NCI-H748 treated with DMSO at 0.1 percent for 48 hours (cell line): Measurements from ENCODE around the gene FAM167B.
A peak's percentile ranks its signal among the peaks of the same experiment; 100 is the strongest.

Source experiments
- DNase-seq: peaks from one replicate; lab custom pipeline; 2025; lab: John Stamatoyannopoulos, UW

FAM167B gene

GRCh38 chr1:32246888-32247273, at the start of gene FAM167B:
FAM167B (plus strand) TSS chr1:32247222; CDS start chr1:32247422, 200 bp downstream.
- DNase-seq: no peak

- DNase-seq: no peak
Measured at GRCh38 chr1:32197837-32198236, 49.2 kb upstream of the FAM167B start.

GRCh38 chr1:32198237-32199042, 48.6 kb upstream of the FAM167B start:
- no peak for DNase-seq

DNA sequence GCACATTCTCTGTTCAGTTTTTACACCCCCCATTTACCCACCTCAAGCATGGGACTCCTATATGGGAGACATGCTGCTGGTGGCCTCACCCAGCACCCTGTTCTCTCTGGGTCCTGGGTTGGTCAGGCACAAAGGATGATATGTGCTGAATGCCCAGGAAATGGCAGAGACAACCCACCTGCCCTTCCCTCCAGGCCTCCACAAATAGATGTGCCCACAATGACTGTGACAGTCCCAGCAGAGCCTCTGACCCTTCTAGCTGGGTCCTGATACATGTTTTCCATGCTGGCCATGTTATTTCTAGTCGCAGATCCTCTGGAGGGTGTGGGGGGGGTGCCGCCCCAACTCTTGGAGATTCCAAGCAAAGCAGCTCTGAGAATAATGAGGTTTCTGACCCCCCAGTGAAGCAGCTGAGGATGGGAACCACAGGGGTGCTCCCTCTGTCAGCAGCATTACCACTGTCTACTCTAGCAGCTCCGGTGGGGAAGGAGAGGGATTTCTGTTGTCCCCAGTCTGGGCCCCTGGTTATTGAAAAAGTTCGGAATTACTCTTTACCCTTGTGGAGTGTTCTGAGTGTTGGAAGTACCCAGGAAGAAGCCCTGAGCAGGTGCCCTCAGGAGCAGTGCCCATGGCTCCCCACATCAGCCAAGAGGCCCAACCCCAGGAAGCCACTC, 47.8 kb upstream of the FAM167B start:
- DNase-seq: no peak

- no peak for DNase-seq
Measured at GRCh38 chr1:32199717-32200072, 47.3 kb upstream of the FAM167B start.

- peak; percentile 67 for DNase-seq
Measured at GRCh38 chr1:32200226-32201010, 46.6 kb upstream of the FAM167B start, which contains the start of gene CCDC28B. CCDC28B (plus strand) TSS chr1:32200595; CDS start chr1:32201936, 1,341 bp downstream.

- DNase-seq: no peak
Measured at GRCh38 chr1:32201011-32201855, 45.8 kb upstream of the FAM167B start.

- peak; percentile 17 for DNase-seq
Measured at GRCh38 chr1:32204943-32205361, 42.1 kb upstream of the FAM167B start.

DNA sequence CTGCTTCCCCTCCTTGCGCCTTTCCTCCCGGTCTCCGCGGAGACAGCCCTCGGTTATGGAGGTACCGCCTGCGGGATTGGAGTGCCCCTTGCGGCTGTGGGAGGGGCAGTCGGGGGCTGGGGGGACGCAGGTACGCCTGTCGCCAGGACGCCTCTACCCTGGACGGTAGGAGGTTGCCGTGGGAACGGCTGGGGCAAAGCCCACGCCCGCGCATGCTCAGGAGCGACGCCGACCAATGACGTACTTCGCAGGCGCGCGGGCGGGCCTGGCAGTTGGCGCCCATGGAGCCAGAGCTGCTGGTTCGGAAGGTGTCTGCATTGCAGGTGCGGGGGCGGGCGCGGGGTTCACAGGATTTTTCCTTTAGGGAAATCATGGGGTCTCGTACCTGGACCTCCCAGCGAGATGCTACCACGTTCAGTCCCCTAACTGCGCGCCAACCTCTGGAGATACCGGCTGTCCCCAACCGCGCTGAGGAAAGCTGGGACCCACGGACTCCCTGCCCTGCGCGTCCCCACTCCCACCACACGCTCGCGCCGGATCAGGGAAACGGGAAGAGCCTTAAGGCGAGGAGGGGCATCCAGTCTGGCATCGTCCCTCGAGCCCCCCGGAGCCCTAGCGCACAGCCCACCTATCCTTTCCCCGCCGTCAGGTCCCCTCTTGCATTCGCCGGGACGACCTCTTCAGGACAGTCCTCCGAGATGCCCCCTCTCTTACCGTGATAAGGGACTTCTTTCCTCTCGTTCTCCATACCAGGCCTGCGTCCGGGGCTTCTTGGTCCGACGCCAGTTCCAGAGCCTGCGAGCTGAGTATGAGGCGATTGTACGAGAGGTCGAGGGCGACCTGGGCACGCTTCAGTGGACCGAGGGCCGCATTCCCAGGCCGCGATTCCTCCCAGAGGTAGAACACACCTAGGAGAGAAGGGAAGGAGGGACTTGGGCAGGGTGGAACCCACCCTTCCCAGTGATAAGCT, 41.3 kb upstream of the FAM167B start, which contains the start of gene IQCC:
IQCC (plus strand) TSS at position 271 of the 970 bp plus-strand sequence; CDS start at position 282, 11 bp downstream.
- DNase-seq: peak; percentile 79

DNA sequence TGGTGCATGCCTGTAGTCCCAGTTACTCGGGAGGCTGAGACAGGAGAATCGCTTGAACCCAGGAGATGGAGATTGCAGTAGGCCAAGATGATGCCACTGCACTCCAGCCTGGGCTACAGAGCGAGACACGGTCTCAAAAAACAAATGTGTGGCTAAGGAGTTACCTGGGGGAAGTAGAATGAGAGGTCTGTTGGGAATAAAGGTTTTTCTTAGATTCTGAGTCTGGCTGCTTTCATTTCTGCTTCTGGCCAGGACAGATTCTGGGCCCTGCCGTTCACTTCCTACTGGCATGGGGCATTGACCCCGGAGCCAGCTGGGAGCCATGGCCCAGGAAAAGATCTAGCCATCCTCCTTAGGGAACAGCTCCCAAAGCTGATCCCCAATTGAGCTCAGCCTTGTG, 38.6 kb upstream of the FAM167B start:
- no peak for DNase-seq

DNA sequence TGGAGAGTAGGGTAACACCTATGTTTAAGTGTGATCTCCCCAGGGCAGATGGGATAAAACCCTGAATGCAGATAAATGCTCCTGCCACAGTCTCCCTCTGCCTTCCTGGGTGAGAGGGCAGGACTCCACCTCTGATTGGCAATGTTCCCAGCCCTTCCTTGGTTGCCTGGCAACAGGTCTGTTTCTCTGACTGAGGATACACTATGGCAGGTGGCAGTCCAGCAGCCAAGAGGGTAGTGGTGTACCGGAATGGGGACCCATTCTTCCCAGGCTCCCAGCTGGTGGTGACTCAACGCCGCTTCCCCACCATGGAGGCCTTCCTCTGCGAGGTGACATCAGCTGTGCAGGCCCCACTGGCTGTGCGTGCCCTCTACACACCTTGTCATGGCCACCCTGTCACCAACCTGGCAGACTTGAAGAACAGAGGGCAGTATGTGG, 38.1 kb upstream of the FAM167B start, which contains the start of gene DCDC2B:
DCDC2B (plus strand) TSS at position 199 of the 438 bp plus-strand sequence; CDS start at position 204, 5 bp downstream.
- peak; percentile 57 for DNase-seq

DNA sequence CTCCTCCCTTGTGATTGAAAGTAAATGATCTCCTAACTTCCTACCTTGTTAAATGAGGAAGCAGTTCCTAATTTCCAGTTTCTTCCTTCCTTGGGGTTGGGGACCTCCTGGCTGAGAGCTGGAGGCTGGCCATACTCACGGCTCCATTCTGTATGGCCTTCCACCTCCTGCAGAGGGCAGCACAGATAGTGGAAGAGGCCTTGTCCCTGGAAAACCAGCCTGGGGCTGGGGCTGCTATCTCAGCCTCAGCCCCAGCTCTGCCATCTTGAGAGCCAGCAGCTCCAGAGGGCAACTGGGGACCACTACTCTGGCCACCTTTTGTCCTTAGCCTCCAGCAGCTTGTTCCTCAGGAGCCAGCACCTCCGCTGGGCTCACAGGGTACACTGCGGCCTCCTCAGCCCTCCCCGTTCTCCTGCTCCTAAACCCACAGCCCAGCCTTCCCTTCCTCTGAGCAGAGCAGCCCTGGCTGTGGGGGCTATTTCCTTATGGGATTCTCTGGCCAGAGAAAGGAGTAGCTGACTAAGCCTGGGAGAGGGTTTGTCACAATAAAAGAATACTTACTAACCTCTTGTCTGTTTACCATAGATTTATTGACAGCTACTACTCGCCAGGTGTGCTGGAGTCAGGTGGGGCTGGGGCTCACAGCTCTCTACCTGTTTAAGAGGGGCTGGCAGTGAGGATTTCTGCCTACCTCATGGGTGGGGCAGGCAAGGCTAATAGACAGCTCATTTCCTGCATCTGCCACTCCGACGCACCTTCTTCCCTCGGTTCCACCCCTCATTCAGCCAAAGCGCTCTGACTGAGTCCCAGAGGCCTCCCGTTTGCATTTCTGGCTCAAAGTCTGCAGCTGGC, 31.2 kb upstream of the FAM167B start:
- no peak for DNase-seq

DNA sequence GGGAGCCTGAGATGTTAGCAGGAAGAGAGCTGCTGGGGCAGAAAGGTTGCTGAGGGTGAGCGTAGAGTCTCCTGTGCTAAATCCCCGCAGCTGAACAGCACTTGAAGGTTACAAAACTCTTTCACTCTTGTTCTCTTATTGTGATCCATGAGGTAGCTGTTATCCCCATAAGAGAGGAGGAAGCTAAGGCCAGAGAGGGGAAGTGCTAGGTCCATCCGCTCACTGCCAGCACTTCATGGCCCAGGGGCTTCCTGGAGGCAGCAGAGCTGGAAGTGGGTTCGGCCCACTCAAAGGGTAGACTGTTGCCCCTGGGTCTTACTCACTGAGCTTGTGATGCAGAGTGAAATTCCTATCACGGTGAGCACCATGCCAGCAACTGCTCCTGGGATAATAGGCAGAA, 30.5 kb upstream of the FAM167B start:
- no peak for DNase-seq

- DNase-seq: no peak
Measured at GRCh38 chr1:32219022-32219421, 28.0 kb upstream of the FAM167B start.

DNA sequence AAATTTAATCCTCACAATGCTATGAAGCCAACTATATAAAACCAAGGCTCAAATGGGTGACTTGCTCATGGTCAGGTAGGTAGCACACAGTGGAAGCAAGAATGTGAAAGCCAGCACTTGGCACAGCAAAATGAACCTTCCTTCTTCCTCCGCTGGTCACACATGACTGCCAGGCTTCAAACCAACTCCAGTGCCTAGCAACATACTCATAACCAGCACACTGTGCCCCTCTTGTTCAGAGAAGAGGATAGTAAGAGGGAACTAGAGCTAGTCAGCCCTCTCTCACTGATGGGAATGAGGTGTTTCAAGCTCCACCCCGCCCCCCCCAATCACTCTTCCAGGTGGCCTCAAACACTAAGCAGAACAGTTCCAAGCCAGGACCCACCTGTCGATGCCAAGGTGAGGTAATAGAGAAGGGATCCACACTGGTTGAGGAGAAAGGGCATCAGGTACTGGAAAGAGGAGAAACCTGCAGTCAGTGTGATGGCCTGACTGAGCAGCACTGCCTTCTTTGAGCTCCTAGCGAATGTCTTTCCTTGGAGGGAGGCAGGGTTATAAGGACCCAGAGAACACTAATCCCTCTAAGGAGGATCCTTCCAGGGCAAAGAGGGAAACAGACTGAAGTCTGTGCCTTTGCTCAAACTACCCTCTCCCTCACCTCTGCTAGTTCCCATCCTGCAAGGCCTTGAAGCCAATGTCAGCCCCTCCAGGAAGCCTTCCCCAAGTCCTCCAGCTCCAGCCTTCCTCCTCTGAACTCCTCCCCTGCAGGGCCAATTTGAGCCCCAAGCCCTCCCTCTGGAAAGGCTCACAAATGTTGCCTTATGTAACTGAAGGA, 26.1 kb upstream of the FAM167B start:
- no peak for DNase-seq

DNA sequence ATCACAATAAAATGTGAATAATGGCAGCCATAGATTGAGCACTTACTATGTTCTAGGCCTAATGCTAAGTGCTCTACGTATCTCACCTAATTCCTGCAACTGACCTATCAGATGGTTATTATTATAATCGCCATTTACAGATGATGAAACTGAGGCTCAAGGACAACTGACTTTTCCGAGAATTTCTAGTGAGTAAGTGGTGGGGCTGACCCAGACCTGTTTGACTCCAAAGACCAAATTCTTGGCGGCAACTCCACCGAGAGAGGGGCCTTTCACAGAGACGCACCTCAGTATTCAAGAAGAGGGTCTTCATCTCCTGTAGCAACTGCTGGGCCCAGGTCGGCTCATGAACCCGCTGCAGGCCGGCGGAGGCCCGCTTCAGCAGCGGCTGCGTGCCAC, 25.4 kb upstream of the FAM167B start:
- DNase-seq: no peak

DNA sequence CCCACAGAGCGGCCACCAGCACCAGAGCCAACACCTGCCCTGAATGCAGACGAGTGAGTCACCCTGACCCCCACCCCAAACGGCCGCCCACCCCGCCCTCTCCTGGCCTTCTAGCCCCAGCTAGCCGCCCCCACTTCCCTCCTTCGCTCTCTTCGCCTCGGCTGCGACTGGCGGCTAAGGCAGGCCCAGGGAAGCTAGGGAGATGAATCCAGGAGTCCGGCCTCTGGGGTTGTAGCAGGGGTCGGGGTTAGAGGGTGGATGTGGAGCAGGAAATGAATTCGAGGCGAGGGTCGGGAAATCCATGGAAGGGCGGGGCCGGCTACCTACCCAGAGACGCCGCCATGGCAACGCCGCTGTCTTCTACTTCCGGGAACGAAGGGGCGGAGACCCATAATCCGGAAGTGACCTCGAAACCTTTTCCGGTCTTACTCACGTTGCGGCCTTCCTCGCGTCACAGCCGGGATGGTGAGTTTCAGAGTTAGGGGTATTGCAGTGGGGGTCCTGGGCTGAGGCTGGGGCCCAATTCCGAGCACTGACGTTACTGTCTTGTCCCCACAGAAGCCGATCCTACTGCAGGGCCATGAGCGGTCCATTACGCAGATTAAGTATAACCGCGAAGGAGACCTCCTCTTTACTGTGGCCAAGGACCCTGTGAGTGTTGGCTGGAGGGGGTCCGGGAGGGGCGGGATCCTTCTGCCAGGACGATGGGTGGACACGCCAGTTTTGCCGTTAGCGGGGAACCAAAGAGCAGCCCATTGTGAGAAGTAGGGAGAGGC, 24.9 kb upstream of the FAM167B start, which contains the start of the genes EIF3I and TMEM234:
EIF3I (plus strand) TSS at position 428 of the 776 bp plus-strand sequence; CDS start at position 463, 35 bp downstream.
TMEM234 (minus strand) TSS at position 374 of the 776 bp plus-strand sequence; CDS start at position 343, 31 bp downstream.
- peak; percentile 76 for DNase-seq
